Tibial nerve (tissue), 4 donors: ENCODE data around the gene TCF4. TPM values are rescaled to one million over a fixed set of nuclear protein-coding genes. Genes with fewer than 3 reads are reported as not detected.
A peak's percentile ranks its signal among the peaks of the same experiment; 100 is the strongest.

Source experiments
- DNase-seq, 2 donors: peaks; one replicate each; pipeline ENCODE4 v3.0.0-alpha.2; 2019; ENCODE audit warnings: low spot score in 2 of 2
- H3K27ac ChIP-seq, 4 donors: fragments of 200-600 bp; sonication (generic) in 3 of 4; one replicate each; pipeline ENCODE4 v1.5.1; 2017 to 2019; ENCODE audit warnings: mild to moderate bottlenecking in 1 of 4
- H3K27me3 ChIP-seq, 2 donors: fragments of 200-600 bp; sonication (generic) in 1 of 2; one replicate each; pipeline versions ENCODE4 v1.5.1 to v1.6.0; 2017 to 2019
- H3K36me3 ChIP-seq, 3 donors: fragments of 200-600 bp; sonication (generic); one replicate each; pipeline ENCODE4 v1.5.1; 2018 to 2019
- H3K4me1 ChIP-seq, 4 donors: fragments of 200-600 bp; sonication (generic) in 3 of 4; one replicate each; pipeline ENCODE4 v1.5.1; 2017 to 2019
- H3K4me3 ChIP-seq, 4 donors: fragments of 200-600 bp; sonication (generic) in 3 of 4; one replicate each; pipeline ENCODE4 v1.5.1; 2017 to 2019; ENCODE audit warnings: mild to moderate bottlenecking in 1 of 4, moderate library complexity in 1 of 4
- H3K9me3 ChIP-seq, 4 donors: fragments of 200-600 bp; sonication (generic) in 3 of 4; one replicate each; pipeline ENCODE4 v1.5.1; 2017 to 2019
- CTCF ChIP-seq, 5 experiments: fragments of 200-600 bp in 3 of 5; fragments of 450-650 bp in 2 of 5; sonication (generic) in 3 of 5; IDR thresholded peaks; one replicate each; pipeline ENCODE4 v1.5.1; 2016 to 2019; ENCODE audit warnings: antibody characterized with exemption in 5 of 5, mild to moderate bottlenecking in 3 of 5, moderate library complexity in 2 of 5
- EP300 ChIP-seq, 2 donors: sonication (generic); formaldehyde crosslinking; IDR thresholded peaks; one replicate each; pipeline ENCODE4 v1.6.1; 2017; ENCODE audit warnings: antibody characterized with exemption in 2 of 2, mild to moderate bottlenecking in 1 of 2
- POLR2A ChIP-seq, 2 donors: fragments of 450-650 bp; IDR thresholded peaks; one replicate each; pipeline ENCODE4 v1.6.1; 2017; ENCODE audit warnings: antibody characterized with exemption in 2 of 2, mild to moderate bottlenecking in 2 of 2, moderate library complexity in 2 of 2
- WGBS, 2 donors: methylation state at CpG; one replicate each; pipeline ENCODE4 v1.1.5; 2018; 5-methylcytosine and 5-hydroxymethylcytosine counted together
- total RNA-seq, 4 donors: library from RNA; depleted of rRNA; stranded (reverse); fragments of >200 nt; gene quantifications; one replicate each; pipeline ENCODE4 v1.1.0, GENCODE V29; 2016

TCF4 gene
- total RNA-seq, 4 donors from 2014 or later: 100 to 157 (median 114) TPM

- DNase-seq: peak; percentile 38 to 66
- Histone ChIP-seq H3K9me3 (no peaks in the 10 kb centered on the region), H3K27me3 (peaks cover 0 to 4% of the 10 kb centered on the region in 2 donors), H3K4me3 (peak overlapping the region; percentile 14 to 47 (median 25)), H3K36me3 (no peaks in the 10 kb centered on the region), H3K27ac (peak overlapping the region in 3 of 4 donors; percentile 31 to 83 (median 83)), H3K4me1 (peaks cover 0 to 7% (median 0%) of the 10 kb centered on the region in 4 donors)
- TF ChIP-seq EP300 (IDR thresholded peaks at IDR 0.05): peak in 1 of 2 donors; percentile 62
- TF ChIP-seq POLR2A (IDR thresholded peaks at IDR 0.05): no peak
- TF ChIP-seq CTCF (IDR thresholded peaks at IDR 0.05): no peak
- whole genome bisulfite sequencing, 2 donors: 21 to 24% methylated on average over 13 of the region's 13 CpGs
Measured at GRCh38 chr18:55422456-55423180, 165.4 kb downstream of the TCF4 start.

GRCh38 chr18:55421615-55422419, 166.2 kb downstream of the TCF4 start:
- H3K27me3 ChIP-seq: peaks cover 0 to 4% of the 10 kb centered on the region in 2 donors
- WGBS, 2 donors: 47 to 52% methylated on average over 8 of the region's 8 CpGs
- no peaks in the 10 kb centered on the region for H3K36me3 ChIP-seq
- peaks cover 0 to 13% (median 0%) of the 10 kb centered on the region in 4 donors for H3K4me1 ChIP-seq
- no peak for TF ChIP-seq POLR2A (IDR thresholded peaks at IDR 0.05)
- no peak for TF ChIP-seq EP300 (IDR thresholded peaks at IDR 0.05)
- no peak for TF ChIP-seq CTCF (IDR thresholded peaks at IDR 0.05)
- H3K4me3 ChIP-seq: peak overlapping the region; percentile 14 to 47 (median 25)
- H3K9me3 ChIP-seq: no peaks in the 10 kb centered on the region
- DNase-seq: peak in 1 of 2 donors; percentile 33
- H3K27ac ChIP-seq: peak overlapping the region in 3 of 4 donors; percentile 57 to 83 (median 83)

- no peak for DNase-seq
- 52 to 65% methylated on average over 4 of the region's 4 CpGs for whole genome bisulfite sequencing, 2 donors
- Histone ChIP-seq H3K4me1 (peaks cover 0 to 13% (median 0%) of the 10 kb centered on the region in 4 donors), H3K4me3 (peak overlapping the region in 3 of 4 donors; percentile 14 to 47 (median 18)), H3K27ac (peak overlapping the region in 3 of 4 donors; percentile 57 to 83 (median 83)), H3K27me3 (peaks cover 0 to 4% of the 10 kb centered on the region in 2 donors), H3K36me3 (no peaks in the 10 kb centered on the region), H3K9me3 (no peaks in the 10 kb centered on the region)
- TF ChIP-seq CTCF (IDR thresholded peaks at IDR 0.05): no peak
- no peak for TF ChIP-seq EP300 (IDR thresholded peaks at IDR 0.05)
- TF ChIP-seq POLR2A (IDR thresholded peaks at IDR 0.05): no peak
Measured at GRCh38 chr18:55421308-55421614, 166.7 kb downstream of the TCF4 start.

- Histone ChIP-seq H3K4me3 (peak overlapping the region in 3 of 4 donors; percentile 8 to 47 (median 18)), H3K36me3 (no peaks in the 10 kb centered on the region), H3K27me3 (peaks cover 0 to 4% of the 10 kb centered on the region in 2 donors), H3K9me3 (no peaks in the 10 kb centered on the region), H3K27ac (peak overlapping the region; percentile 48 to 83 (median 70)), H3K4me1 (peaks cover 0 to 15% (median 0%) of the 10 kb centered on the region in 4 donors)
- 52 to 57% methylated on average over 6 of the region's 6 CpGs for WGBS, 2 donors
- TF ChIP-seq EP300 (IDR thresholded peaks at IDR 0.05) (no peak), CTCF (IDR thresholded peaks at IDR 0.05) (no peak), POLR2A (IDR thresholded peaks at IDR 0.05) (no peak)
- no peak for DNase-seq
Measured at GRCh38 chr18:55420665-55421307, 167.2 kb downstream of the TCF4 start.
